Activated T-cell treated with anti-CD3 and anti-CD28 coated beads for 4 hours (primary cell): ENCODE measurements around the gene UBAP2.
A peak's percentile ranks its signal among the peaks of the same experiment; 100 is the strongest.
"Not testable (repeated sequence)": the region's sequence is repeated elsewhere in the genome, so short reads cannot be mapped to it uniquely, and the experiment has no call there.

Experiments
- DNase-seq: peaks from one replicate; pipeline ENCODE4 v3.0.0-alpha.2; 2020

Gene UBAP2

GRCh38 chr9:34047864-34048726 lies 592 bp downstream of the UBAP2 start:
- DNase-seq: peak; percentile 43

- DNase-seq: no peak
Measured at GRCh38 chr9:34046784-34047379, 1.8 kb downstream of the UBAP2 start.

GRCh38 chr9:34045903-34046302 lies 2.8 kb downstream of the UBAP2 start:
- no peak for DNase-seq

- not testable (repeated sequence) for DNase-seq
Measured at GRCh38 chr9:34042074-34042473, 6.6 kb downstream of the UBAP2 start.

GRCh38 chr9:34038851-34039250 lies 9.8 kb downstream of the UBAP2 start:
- not testable (repeated sequence) for DNase-seq

- no peak for DNase-seq
Measured at GRCh38 chr9:34037626-34038025, 11.1 kb downstream of the UBAP2 start.

- no peak for DNase-seq
Measured at GRCh38 chr9:34036625-34037024, 12.1 kb downstream of the UBAP2 start.

- DNase-seq: no peak
Measured at GRCh38 chr9:34035656-34036055, 13.0 kb downstream of the UBAP2 start.

GRCh38 chr9:34034698-34035065 lies 14.0 kb downstream of the UBAP2 start:
- no peak for DNase-seq

GRCh38 chr9:34032631-34033030 lies 16.1 kb downstream of the UBAP2 start:
- no peak for DNase-seq

- no peak for DNase-seq
Measured at GRCh38 chr9:34027845-34028574, 20.7 kb downstream of the UBAP2 start.

GRCh38 chr9:34025811-34026210 lies 22.9 kb downstream of the UBAP2 start:
- DNase-seq: no peak

- DNase-seq: no peak
Measured at GRCh38 chr9:34025062-34025461, 23.6 kb downstream of the UBAP2 start.

- DNase-seq: not testable (repeated sequence)
Measured at GRCh38 chr9:34024476-34024875, 24.2 kb downstream of the UBAP2 start.

- DNase-seq: no peak
Measured at GRCh38 chr9:34016149-34016548, 32.5 kb downstream of the UBAP2 start.

- DNase-seq: no peak
Measured at GRCh38 chr9:34010979-34011378, 37.7 kb downstream of the UBAP2 start.

- no peak for DNase-seq
Measured at GRCh38 chr9:34001951-34002350, 46.7 kb downstream of the UBAP2 start.

GRCh38 chr9:34001298-34001697 lies 47.4 kb downstream of the UBAP2 start:
- no peak for DNase-seq

- no peak for DNase-seq
Measured at GRCh38 chr9:33995449-33995848, 53.2 kb downstream of the UBAP2 start.

- no peak for DNase-seq
Measured at GRCh38 chr9:33993104-33993503, 55.6 kb downstream of the UBAP2 start.

- DNase-seq: no peak
Measured at GRCh38 chr9:33992632-33993031, 56.1 kb downstream of the UBAP2 start.

GRCh38 chr9:33988219-33988890 lies 60.3 kb downstream of the UBAP2 start:
- no peak for DNase-seq

GRCh38 chr9:33976414-33976813 lies 72.3 kb downstream of the UBAP2 start:
- no peak for DNase-seq
